GM19463 (cell line): ENCODE data around the gene LDLRAD4.
"Not testable (repeated sequence)": the region's sequence is repeated elsewhere in the genome, so short reads cannot be mapped to it uniquely, and the experiment has no call there.

Source experiments
- ATAC-seq: cut with Tn5 transposase; IDR thresholded peaks from one replicate; pipeline ENCODE4 v1.9.1; 2021; ENCODE audit warnings: mild to moderate bottlenecking, moderate library complexity; ENCODE audit not compliant: unreplicated experiment

LDLRAD4 gene

GRCh38 chr18:13680612-13681011 lies 462.1 kb downstream of the LDLRAD4 start:
- no peak for ATAC-seq

- no peak for ATAC-seq
Observed at GRCh38 chr18:13681701-13682100, 463.1 kb downstream of the LDLRAD4 start.

- ATAC-seq: no peak
Observed at GRCh38 chr18:13684546-13684945, 466.0 kb downstream of the LDLRAD4 start.

- ATAC-seq: no peak
Observed at GRCh38 chr18:13688191-13689136, 469.9 kb downstream of the LDLRAD4 start.

- ATAC-seq: not testable (repeated sequence)
Observed at GRCh38 chr18:13690060-13690459, 471.5 kb downstream of the LDLRAD4 start.

GRCh38 chr18:13695337-13695736 lies 476.8 kb downstream of the LDLRAD4 start:
- not testable (repeated sequence) for ATAC-seq

GRCh38 chr18:13696961-13697360 lies 478.4 kb downstream of the LDLRAD4 start:
- no peak for ATAC-seq

GRCh38 chr18:13700153-13700552 lies 481.6 kb downstream of the LDLRAD4 start:
- ATAC-seq: no peak
